GM19240 (cell line): ENCODE measurements around the gene MINPP1.

ENCODE experiments used
- DNase-seq: peaks from one replicate; pipeline ENCODE4 v3.0.0; 2011; ENCODE audit warnings: low spot score; ENCODE audit not compliant: insufficient read length

MINPP1 gene

GRCh38 chr10:87519582-87519981, 14.9 kb downstream of the MINPP1 start:
- no peak for DNase-seq

- DNase-seq, result no peak
Measured at GRCh38 chr10:87523731-87524130, 19.0 kb downstream of the MINPP1 start.

GRCh38 chr10:87524296-87524695, 19.6 kb downstream of the MINPP1 start:
- DNase-seq, result no peak

- no peak for DNase-seq
Measured at GRCh38 chr10:87531908-87532622, 27.4 kb downstream of the MINPP1 start.

- DNase-seq, result no peak
Measured at GRCh38 chr10:87532696-87533095, 28.0 kb downstream of the MINPP1 start.

GRCh38 chr10:87534173-87534858, 29.6 kb downstream of the MINPP1 start:
- no peak for DNase-seq

- DNase-seq, result no peak
Measured at GRCh38 chr10:87538092-87539015, 33.7 kb downstream of the MINPP1 start.

GRCh38 chr10:87541114-87541513, 36.4 kb downstream of the MINPP1 start:
- DNase-seq, result no peak

- DNase-seq, result no peak
Measured at GRCh38 chr10:87544721-87545120, 40.0 kb downstream of the MINPP1 start.

GRCh38 chr10:87545783-87546182, 41.1 kb downstream of the MINPP1 start:
- no peak for DNase-seq

- DNase-seq, result no peak
Measured at GRCh38 chr10:87546210-87546609, 41.5 kb downstream of the MINPP1 start.

- no peak for DNase-seq
Measured at GRCh38 chr10:87546971-87547413, 42.3 kb downstream of the MINPP1 start.

- no peak for DNase-seq
Measured at GRCh38 chr10:87547734-87548311, 43.1 kb downstream of the MINPP1 start.

- DNase-seq, result no peak
Measured at GRCh38 chr10:87550741-87551140, 46.0 kb downstream of the MINPP1 start.

- DNase-seq, result no peak
Measured at GRCh38 chr10:87551326-87551725, 46.6 kb downstream of the MINPP1 start.

- DNase-seq, result no peak
Measured at GRCh38 chr10:87552248-87552929, 47.7 kb downstream of the MINPP1 start.

- DNase-seq, result no peak
Measured at GRCh38 chr10:87557409-87557808, 52.7 kb downstream of the MINPP1 start.

- DNase-seq, result no peak
Measured at GRCh38 chr10:87558333-87558732, 53.6 kb downstream of the MINPP1 start.

- no peak for DNase-seq
Measured at GRCh38 chr10:87559392-87559791, 54.7 kb downstream of the MINPP1 start.

GRCh38 chr10:87560495-87561129, 55.9 kb downstream of the MINPP1 start:
- DNase-seq, result no peak
